Activated B cell treated with CpG ODN at 0.5 μM for 24 hours (primary cell): ENCODE measurements around the gene TTC39B. TPM values are rescaled to one million over a fixed set of nuclear protein-coding genes. Genes with fewer than 3 reads are reported as not detected.

ENCODE experiments used
- ATAC-seq: fragments of 200-7000 bp; cut with Tn5 transposase; one replicate; pipeline ENCODE4 v1.10.0; 2021; ENCODE audit warnings: low read depth, mild to moderate bottlenecking, moderate library complexity
- CTCF ChIA-PET: fragments of 350-600 bp; sonication (Branson Sonifier 250); formaldehyde crosslinking; loops from one replicate; lab custom pipeline; 2021; ENCODE audit warnings: antibody characterized with exemption; lab: Charles Lee
- POLR2A ChIA-PET: fragments of 350-600 bp; sonication (Branson Sonifier 250); formaldehyde crosslinking; loops from one replicate; lab custom pipeline; 2021; ENCODE audit warnings: antibody characterized with exemption; lab: Charles Lee
- DNase-seq: peaks from one replicate; pipeline ENCODE4 v3.0.0; 2022
- H3K27ac Mint-ChIP-seq: one replicate; pipeline ENCODE4 v1.8.0; 2020; ENCODE audit warnings: mixed read lengths
- H3K27me3 Mint-ChIP-seq: one replicate; pipeline ENCODE4 v1.8.0; 2021; ENCODE audit warnings: mixed read lengths
- H3K36me3 Mint-ChIP-seq: one replicate; pipeline ENCODE4 v1.8.0; 2021; ENCODE audit warnings: low read depth, mixed read lengths
- H3K4me1 Mint-ChIP-seq: one replicate; pipeline ENCODE4 v1.8.0; 2021; ENCODE audit warnings: mixed read lengths
- H3K4me3 Mint-ChIP-seq: one replicate; pipeline ENCODE4 v1.8.0; 2020; ENCODE audit warnings: mild to moderate bottlenecking, mixed read lengths
- H3K9me3 Mint-ChIP-seq: one replicate; pipeline ENCODE4 v1.8.0; 2020; ENCODE audit warnings: mixed read lengths
- intact Hi-C: fragments of 100-400 bp; cut with micrococcal nuclease; formaldehyde crosslinking; loops from one replicate; pipeline ENCODE4 v1.15.1; 2024
- total RNA-seq: library from RNA; stranded (reverse); gene quantifications from 2 replicates; pipeline ENCODE4 v1.2.3, GENCODE V29; 2022
- TF ChIP-seq, protein P1 (sequence below): fragments of 200-600 bp; IDR thresholded peaks from one replicate; pipeline ENCODE4 v1.8.0; 2022; ENCODE audit warnings: antibody characterized with exemption, mild to moderate bottlenecking

Gene TTC39B
- total RNA-seq, 1 donor from 2014 or later = 6.6 TPM

GRCh38 chr9:15272377-15272928, 34.6 kb downstream of the TTC39B start:
- Mint-ChIP-seq H3K27me3 (no peaks in the 10 kb centered on the region), H3K4me1 (peaks cover 6% of the 10 kb centered on the region), H3K9me3 (no peaks in the 10 kb centered on the region), H3K27ac (no peak overlapping the region), H3K4me3 (no peak overlapping the region), H3K36me3 (no peaks in the 10 kb centered on the region)
- ATAC-seq (no peak), DNase-seq (no peak)
- TF ChIP-seq, protein P1, sequence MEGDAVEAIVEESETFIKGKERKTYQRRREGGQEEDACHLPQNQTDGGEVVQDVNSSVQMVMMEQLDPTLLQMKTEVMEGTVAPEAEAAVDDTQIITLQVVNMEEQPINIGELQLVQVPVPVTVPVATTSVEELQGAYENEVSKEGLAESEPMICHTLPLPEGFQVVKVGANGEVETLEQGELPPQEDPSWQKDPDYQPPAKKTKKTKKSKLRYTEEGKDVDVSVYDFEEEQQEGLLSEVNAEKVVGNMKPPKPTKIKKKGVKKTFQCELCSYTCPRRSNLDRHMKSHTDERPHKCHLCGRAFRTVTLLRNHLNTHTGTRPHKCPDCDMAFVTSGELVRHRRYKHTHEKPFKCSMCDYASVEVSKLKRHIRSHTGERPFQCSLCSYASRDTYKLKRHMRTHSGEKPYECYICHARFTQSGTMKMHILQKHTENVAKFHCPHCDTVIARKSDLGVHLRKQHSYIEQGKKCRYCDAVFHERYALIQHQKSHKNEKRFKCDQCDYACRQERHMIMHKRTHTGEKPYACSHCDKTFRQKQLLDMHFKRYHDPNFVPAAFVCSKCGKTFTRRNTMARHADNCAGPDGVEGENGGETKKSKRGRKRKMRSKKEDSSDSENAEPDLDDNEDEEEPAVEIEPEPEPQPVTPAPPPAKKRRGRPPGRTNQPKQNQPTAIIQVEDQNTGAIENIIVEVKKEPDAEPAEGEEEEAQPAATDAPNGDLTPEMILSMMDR = no peak
- CTCF ChIA-PET = no interaction called here
- intact Hi-C loops = no loop called here
- POLR2A ChIA-PET = no interaction called here

DNA sequence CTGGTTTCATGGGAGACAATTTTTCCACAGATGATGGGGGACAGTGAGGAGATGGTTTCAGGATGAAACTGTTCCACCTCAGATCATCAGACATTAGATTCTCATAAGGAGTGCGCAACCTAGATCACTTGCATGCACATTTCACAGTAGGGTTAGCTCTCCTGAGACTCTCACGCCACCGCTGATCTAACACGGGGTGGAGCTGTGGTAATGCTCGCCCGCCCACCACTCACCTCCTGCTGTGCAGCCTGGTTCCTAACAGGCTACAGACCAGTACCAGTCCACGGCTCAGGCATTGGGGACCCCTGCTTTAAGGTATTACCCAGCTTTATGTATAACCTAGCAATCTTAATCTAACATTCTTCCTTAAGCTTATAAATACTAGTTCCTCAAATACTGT, 35.6 kb downstream of the TTC39B start:
- no peak overlapping the region for H3K4me3 Mint-ChIP-seq
- ATAC-seq (no peak), DNase-seq (no peak)
- no peaks in the 10 kb centered on the region for H3K27me3 Mint-ChIP-seq
- ChIA-PET POLR2A (no interaction called here), CTCF (no interaction called here)
- no peak overlapping the region for H3K27ac Mint-ChIP-seq
- peaks cover 6% of the 10 kb centered on the region for H3K4me1 Mint-ChIP-seq
- H3K9me3 Mint-ChIP-seq = no peaks in the 10 kb centered on the region
- TF ChIP-seq, protein P1 = no peak
- H3K36me3 Mint-ChIP-seq = no peaks in the 10 kb centered on the region
- intact Hi-C loops = no loop called here

- intact Hi-C loops = no loop called here
- POLR2A ChIA-PET = no interaction called here
- Mint-ChIP-seq H3K27me3 (no peaks in the 10 kb centered on the region), H3K27ac (no peak overlapping the region), H3K9me3 (no peaks in the 10 kb centered on the region), H3K4me1 (peaks cover 6% of the 10 kb centered on the region), H3K4me3 (no peak overlapping the region), H3K36me3 (no peaks in the 10 kb centered on the region)
- TF ChIP-seq, protein P1 = no peak
- CTCF ChIA-PET = no interaction called here
- DNase-seq = no peak
- no peak for ATAC-seq
Measured at GRCh38 chr9:15268782-15269181, 38.2 kb downstream of the TTC39B start.

GRCh38 chr9:15268317-15268716, 38.7 kb downstream of the TTC39B start:
- TF ChIP-seq, protein P1 = no peak
- POLR2A ChIA-PET = no interaction called here
- Mint-ChIP-seq H3K4me3 (no peak overlapping the region), H3K4me1 (peaks cover 6% of the 10 kb centered on the region), H3K27me3 (no peaks in the 10 kb centered on the region), H3K9me3 (no peaks in the 10 kb centered on the region), H3K27ac (no peak overlapping the region), H3K36me3 (no peaks in the 10 kb centered on the region)
- intact Hi-C loops = no loop called here
- no peak for DNase-seq
- no peak for ATAC-seq
- CTCF ChIA-PET = interaction anchor here (0.6 kb wide), 1 partner anchor 226 kb away, joined by 3 read pairs; no protein-coding TSS in a partner anchor

- TF ChIP-seq, protein P1 = no peak
- no peak overlapping the region for H3K27ac Mint-ChIP-seq
- DNase-seq (no peak), ATAC-seq (no peak)
- H3K4me1 Mint-ChIP-seq = peaks cover 6% of the 10 kb centered on the region
- no peaks in the 10 kb centered on the region for H3K9me3 Mint-ChIP-seq
- CTCF ChIA-PET = no interaction called here
- POLR2A ChIA-PET = no interaction called here
- intact Hi-C loops = no loop called here
- no peaks in the 10 kb centered on the region for H3K27me3 Mint-ChIP-seq
- no peaks in the 10 kb centered on the region for H3K36me3 Mint-ChIP-seq
- H3K4me3 Mint-ChIP-seq = no peak overlapping the region
Measured at GRCh38 chr9:15264918-15265317, 42.1 kb downstream of the TTC39B start.
